ENCODE data around the gene GAP43. TPM values are rescaled to one million over a fixed set of nuclear protein-coding genes. Genes with fewer than 3 reads are reported as not detected.
A peak's percentile ranks its signal among the peaks of the same experiment; 100 is the strongest.

Gene GAP43
- total RNA-seq, 1 experiment from 2014 or later: 31.6 TPM

- intact Hi-C loops (cut with micrococcal nuclease; ENCODE audit: unreplicated experiment): loop anchor here (2.0 kb wide), 1 partner anchor 54 kb away; no protein-coding TSS in a partner anchor
- DNase-seq (ENCODE audit: low spot score): peak; percentile 89
- CTCF ChIA-PET: no interaction called here
- Histone ChIP-seq H3K27ac (ENCODE audit: low read depth, low read length, poor library complexity, severe bottlenecking) (no peak overlapping the region), H3K27me3 (replicated peaks; ENCODE audit: insufficient read depth, low read depth, low read length, poor library complexity) (no peaks in the 10 kb centered on the region), H3K4me3 (ENCODE audit: low read depth, low read length, poor library complexity, severe bottlenecking) (no peak overlapping the region), H3K36me3 (ENCODE audit: insufficient read depth, low read length, poor library complexity, severe bottlenecking) (no peaks in the 10 kb centered on the region), H3K9me3 (ENCODE audit: low read depth, low read length, poor library complexity, severe bottlenecking) (no peaks in the 10 kb centered on the region), H3K4me1 (ENCODE audit: insufficient read depth, low read length, poor library complexity, severe bottlenecking) (peaks cover 44% of the 10 kb centered on the region)
- no TSS peak for BruUV-seq (replicated peaks)
- no peak for TF ChIP-seq CTCF (conservative IDR thresholded peaks at IDR 0.05; ENCODE audit: low read depth, low read length)
- POLR2A ChIA-PET (ENCODE audit: low non-redundant PET): no interaction called here
These were observed 90.0 kb downstream of the GAP43 start for GRCh38 chr3:115713284-115713683.

GRCh38 chr3:115715241-115715745, 92.0 kb downstream of the GAP43 start:
- no peak overlapping the region for H3K27ac ChIP-seq (ENCODE audit: low read depth, low read length, poor library complexity, severe bottlenecking)
- intact Hi-C loops (cut with micrococcal nuclease; ENCODE audit: unreplicated experiment): no loop called here
- no TSS peak for BruUV-seq (replicated peaks)
- no peak for DNase-seq (ENCODE audit: low spot score)
- H3K4me1 ChIP-seq (ENCODE audit: insufficient read depth, low read length, poor library complexity, severe bottlenecking): peaks cover 43% of the 10 kb centered on the region
- no peaks in the 10 kb centered on the region for H3K9me3 ChIP-seq (ENCODE audit: low read depth, low read length, poor library complexity, severe bottlenecking)
- H3K36me3 ChIP-seq (ENCODE audit: insufficient read depth, low read length, poor library complexity, severe bottlenecking): no peaks in the 10 kb centered on the region
- no peak overlapping the region for H3K4me3 ChIP-seq (ENCODE audit: low read depth, low read length, poor library complexity, severe bottlenecking)
- ChIA-PET POLR2A (ENCODE audit: low non-redundant PET) (no interaction called here), CTCF (no interaction called here)
- H3K27me3 ChIP-seq (replicated peaks; ENCODE audit: insufficient read depth, low read depth, low read length, poor library complexity): no peaks in the 10 kb centered on the region
- TF ChIP-seq CTCF (conservative IDR thresholded peaks at IDR 0.05; ENCODE audit: low read depth, low read length) (no peak), EZH2 (IDR thresholded peaks at IDR 0.05; ENCODE audit: borderline replicate concordance, low read depth, low read length, poor library complexity, severe bottlenecking) (no peak)

- TF ChIP-seq CTCF (conservative IDR thresholded peaks at IDR 0.05; ENCODE audit: low read depth, low read length): no peak
- TF ChIP-seq EZH2 (IDR thresholded peaks at IDR 0.05; ENCODE audit: borderline replicate concordance, low read depth, low read length, poor library complexity, severe bottlenecking): no peak
- Histone ChIP-seq H3K4me1 (ENCODE audit: insufficient read depth, low read length, poor library complexity, severe bottlenecking) (peaks cover 7% of the 10 kb centered on the region), H3K36me3 (ENCODE audit: insufficient read depth, low read length, poor library complexity, severe bottlenecking) (no peaks in the 10 kb centered on the region), H3K27me3 (replicated peaks; ENCODE audit: insufficient read depth, low read depth, low read length, poor library complexity) (no peaks in the 10 kb centered on the region), H3K27ac (ENCODE audit: low read depth, low read length, poor library complexity, severe bottlenecking) (no peak overlapping the region), H3K9me3 (ENCODE audit: low read depth, low read length, poor library complexity, severe bottlenecking) (no peaks in the 10 kb centered on the region), H3K4me3 (ENCODE audit: low read depth, low read length, poor library complexity, severe bottlenecking) (no peak overlapping the region)
- no peak for DNase-seq (ENCODE audit: low spot score)
- BruUV-seq (replicated peaks): TSS peak; percentile 69
- ChIA-PET CTCF (interaction anchor here (0.6 kb wide), 1 partner anchor 10 kb away, joined by 3 read pairs; no protein-coding TSS in a partner anchor), POLR2A (ENCODE audit: low non-redundant PET) (no interaction called here)
- intact Hi-C loops (cut with micrococcal nuclease; ENCODE audit: unreplicated experiment): no loop called here
These were observed 97.7 kb downstream of the GAP43 start for GRCh38 chr3:115720983-115721382.

All from A673 (cell line).